GM21390 (cell line): Measurements from ENCODE around the gene FAM81B.

Experiments
- ATAC-seq: cut with Tn5 transposase; IDR thresholded peaks from one replicate; pipeline ENCODE4 v1.9.1; 2021; ENCODE audit not compliant: unreplicated experiment

The FAM81B gene

DNA sequence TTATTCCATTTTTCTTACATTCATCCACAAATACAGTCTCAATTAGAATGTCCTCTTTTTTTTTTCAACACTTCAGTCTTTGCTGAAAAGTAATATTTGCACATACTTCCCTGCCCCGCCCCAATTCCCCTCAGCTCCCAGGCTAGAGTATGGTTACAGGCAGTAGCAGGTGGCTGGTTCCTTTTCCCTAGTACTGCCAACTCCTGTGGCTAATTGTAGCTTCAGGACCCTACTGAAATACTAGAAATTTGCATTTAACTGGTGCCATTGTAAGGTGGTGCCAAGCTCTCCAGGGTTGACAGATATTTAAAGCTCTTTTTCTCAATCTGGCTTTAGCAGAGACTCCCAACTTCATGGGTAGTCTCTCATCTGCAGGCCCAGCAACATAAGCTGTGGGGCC is 80.3 kb downstream of the FAM81B start:
- no peak for ATAC-seq

DNA sequence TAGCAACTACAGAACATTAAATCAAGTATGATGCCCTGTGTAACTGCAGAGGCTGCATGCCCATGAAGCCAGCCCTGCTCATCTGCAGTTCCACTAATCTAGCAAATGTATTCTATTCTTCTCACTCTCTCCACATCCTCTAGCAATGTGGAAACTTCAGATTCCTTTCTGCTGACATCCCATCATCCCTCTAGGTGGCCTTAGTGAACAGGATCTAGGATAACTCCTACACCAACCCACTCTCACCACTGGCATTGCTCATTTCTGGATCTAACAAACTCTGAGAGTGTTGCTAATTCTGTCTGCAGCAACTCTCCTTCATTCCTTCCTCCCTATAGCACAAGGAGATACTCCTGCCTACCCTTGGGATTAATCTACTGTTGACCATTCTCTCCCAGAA is 80.8 kb downstream of the FAM81B start:
- ATAC-seq = no peak

DNA sequence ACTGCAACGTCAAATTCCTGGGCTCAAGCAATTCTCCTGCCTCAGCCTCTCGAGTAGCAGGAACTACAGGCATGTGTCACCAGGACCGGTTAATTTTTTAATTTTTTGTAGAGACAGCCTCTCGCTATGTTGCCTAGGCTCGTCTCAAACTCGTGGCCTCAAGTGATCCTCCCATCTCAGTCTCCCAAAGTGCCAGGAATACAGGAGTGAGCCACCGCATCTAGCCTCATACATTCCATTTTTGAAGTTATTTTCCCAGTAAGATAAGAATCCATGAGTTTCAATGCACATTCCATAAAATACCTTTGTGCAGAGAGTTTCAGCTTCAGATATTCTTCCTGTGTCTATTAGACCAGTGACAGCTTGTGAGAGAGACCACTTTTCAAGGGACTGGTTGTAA is 93.3 kb downstream of the FAM81B start:
- no peak for ATAC-seq

DNA sequence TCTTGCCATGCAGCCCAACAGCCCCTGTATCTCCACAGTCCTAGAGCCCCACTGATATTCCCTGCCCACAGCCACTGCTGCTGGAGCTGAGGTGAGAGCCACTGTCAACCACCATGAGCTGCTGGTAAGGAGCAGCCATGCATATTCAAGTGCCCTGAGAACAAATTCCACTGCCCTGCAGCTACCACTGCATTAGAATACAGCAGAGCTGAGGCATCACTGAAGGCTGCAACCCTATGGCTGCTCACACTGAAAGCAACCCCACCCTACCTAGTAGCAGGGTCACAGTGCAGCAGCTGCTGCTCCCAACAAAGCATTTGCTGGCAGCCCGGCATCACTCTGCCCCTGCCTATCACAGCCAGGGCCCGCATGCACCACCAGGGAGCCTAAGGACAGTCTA is 95.0 kb downstream of the FAM81B start:
- ATAC-seq = no peak

DNA sequence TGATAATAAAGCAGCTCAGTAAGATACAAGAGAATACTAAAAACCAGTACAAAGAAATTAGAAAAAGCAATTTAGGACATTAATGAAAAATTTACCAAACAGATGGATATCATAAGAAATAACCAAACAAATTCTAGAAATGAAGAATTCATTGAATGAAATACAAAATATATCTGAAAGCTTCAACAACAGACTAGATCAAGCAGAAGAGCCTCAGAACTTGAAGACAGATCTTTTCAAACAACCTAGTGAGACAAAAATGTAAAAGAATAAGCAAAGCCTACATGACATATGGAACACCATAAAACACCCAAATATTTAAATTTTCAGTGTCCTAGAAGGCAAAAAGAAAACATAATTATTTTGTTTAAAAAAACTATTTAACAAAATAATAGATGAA is 96.7 kb downstream of the FAM81B start:
- ATAC-seq = no peak
